Measurements from ENCODE around the gene TIGD1.

GRCh38 chr2:232502511-232502910 lies 47.8 kb downstream of the TIGD1 start:
- TF ChIP-seq CTCF (IDR thresholded peaks at IDR 0.05): no peak
- no peak for TF ChIP-seq EP300 (IDR thresholded peaks at IDR 0.05)
- TF ChIP-seq POLR2A (IDR thresholded peaks at IDR 0.05): no peak
